Activated T-cell treated with anti-CD3 and anti-CD28 coated beads for 24 hours (primary cell): Measurements from ENCODE around the gene GNB4.

Source experiments
- DNase-seq: peaks from one replicate; pipeline ENCODE4 v3.0.0-alpha.2; 2020; ENCODE audit warnings: low read depth

Gene GNB4

DNA sequence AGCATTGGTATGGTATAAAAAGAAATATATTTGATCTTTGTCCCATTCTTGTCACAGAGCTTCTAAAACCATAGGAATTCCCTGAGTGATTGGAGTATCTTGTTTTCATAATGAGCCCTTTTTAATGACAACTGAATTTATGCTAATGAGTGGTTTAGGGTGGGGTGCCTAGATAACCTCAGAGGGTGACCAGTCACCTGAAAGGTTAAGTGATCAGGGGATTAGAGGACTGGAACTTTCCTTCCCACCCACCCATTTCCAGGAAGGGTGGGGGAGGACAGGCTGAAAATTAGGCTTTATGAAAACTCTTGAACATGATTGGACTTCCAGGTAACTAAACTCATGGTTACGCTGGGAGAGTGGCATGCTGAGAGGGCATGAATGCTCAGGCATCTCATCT, 95.3 kb downstream of the GNB4 start:
- DNase-seq = no peak

DNA sequence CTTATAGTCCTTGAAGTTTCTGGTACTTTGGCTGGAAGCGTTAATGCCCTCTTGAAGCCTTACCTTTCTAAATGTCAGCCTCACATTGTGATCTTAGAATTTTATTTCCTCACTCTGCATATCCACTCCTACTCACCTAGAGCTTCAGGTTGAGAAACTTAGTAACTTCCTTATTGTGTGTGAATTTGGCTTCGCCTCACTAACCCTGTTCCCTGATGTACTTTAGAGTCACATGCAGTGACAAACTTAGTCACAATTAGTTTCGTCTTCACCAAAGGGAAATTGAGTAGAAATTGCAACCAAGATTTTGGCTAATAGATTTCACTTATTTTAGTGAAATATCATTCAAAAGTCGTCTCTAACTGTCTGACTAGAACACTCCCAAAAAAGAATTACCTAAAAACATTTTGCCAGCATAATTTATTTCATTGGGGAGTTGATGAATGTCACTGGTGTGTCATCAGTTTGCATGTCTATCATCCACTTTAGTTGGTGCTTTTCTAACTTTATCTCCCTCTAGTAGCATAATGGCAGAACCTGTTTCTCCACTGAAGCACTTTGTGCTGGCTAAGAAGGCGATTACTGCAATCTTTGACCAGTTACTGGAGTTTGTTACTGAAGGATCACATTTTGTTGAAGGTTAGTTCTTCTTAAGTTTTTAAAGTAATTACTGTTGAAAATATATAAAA, 102.8 kb downstream of the GNB4 start:
- no peak for DNase-seq

DNA sequence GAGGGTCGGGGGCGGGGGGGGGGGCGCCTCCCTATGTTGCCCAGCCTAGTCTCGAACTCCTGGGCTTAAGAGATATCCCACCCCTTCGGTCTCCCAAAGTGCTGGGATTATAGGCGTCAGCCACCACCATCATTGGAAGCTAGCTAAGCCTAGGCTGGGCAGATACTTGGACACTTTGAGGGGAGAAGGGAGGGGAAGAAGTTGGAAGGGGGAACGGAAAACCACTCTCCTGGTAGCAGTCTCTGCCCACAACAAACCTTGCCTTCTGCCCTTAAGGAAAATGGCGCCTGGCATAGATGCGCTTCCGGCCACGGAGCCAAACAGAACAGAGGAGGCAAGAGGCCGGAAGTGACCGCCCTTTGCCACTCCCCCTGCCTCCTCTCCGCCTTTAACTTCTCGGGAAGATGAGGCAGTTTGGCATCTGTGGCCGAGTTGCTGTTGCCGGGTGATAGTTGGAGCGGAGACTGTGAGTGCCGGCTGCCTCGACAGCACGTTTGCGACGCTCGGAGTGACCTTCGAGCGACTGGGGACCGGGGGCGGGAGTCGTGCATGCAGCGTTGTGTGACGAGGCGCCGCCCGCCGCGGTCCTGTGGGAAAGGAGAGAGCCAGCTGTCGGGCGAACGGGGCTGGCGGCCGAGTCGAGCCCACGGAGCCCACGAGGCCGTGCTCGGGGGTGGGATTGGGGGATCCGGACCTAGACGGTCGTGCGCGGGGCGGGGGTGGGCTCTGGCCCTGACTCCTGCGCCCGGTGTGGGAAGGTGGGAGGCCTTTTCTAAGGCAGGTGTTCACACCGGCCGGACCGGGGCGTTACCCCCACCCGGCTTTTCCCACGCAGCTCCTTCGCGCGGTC, 103.7 kb downstream of the GNB4 start, which contains the start of gene MFN1:
MFN1 (plus strand) TSS at position 365 of the 850 bp plus-strand sequence. CDS start 1,143 bp downstream, outside the sequence.
- DNase-seq = peak; percentile 84
